HFFc6 (cell line): ENCODE results near the gene ATG16L2. TPM values are rescaled to one million over a fixed set of nuclear protein-coding genes. Genes with fewer than 3 reads are reported as not detected.
"Not testable (repeated sequence)": the region's sequence is repeated elsewhere in the genome, so short reads cannot be mapped to it uniquely, and the experiment has no call there.

ENCODE experiments used
- DNase-seq: peaks from one replicate; pipeline ENCODE4 v3.0.0-alpha.2; 2018
- H3K27ac Mint-ChIP-seq: 2 replicates; pipeline ENCODE4 v1.8.0; 2020; ENCODE audit warnings: mild to moderate bottlenecking, mixed read lengths
- H3K27me3 Mint-ChIP-seq: 2 replicates; pipeline ENCODE4 v1.8.0; 2021; ENCODE audit warnings: mild to moderate bottlenecking, moderate library complexity, mixed read lengths; ENCODE audit not compliant: insufficient read depth
- H3K36me3 Mint-ChIP-seq: 2 replicates; pipeline ENCODE4 v1.8.0; 2021; ENCODE audit warnings: low read depth, mixed read lengths
- H3K4me1 Mint-ChIP-seq: 2 replicates; pipeline ENCODE4 v1.8.0; 2020; ENCODE audit warnings: low read depth, mixed read lengths
- H3K4me3 Mint-ChIP-seq: 2 replicates; pipeline ENCODE4 v1.8.0; 2020; ENCODE audit warnings: mild to moderate bottlenecking, moderate library complexity, mixed read lengths
- H3K9me3 Mint-ChIP-seq: 2 replicates; pipeline ENCODE4 v1.8.0; 2020; ENCODE audit warnings: mild to moderate bottlenecking, mixed read lengths
- CTCF ChIP-seq: fragments of 200-600 bp; sonication (generic); IDR thresholded peaks from 2 replicates; pipeline ENCODE4 v1.5.0; 2021; ENCODE audit warnings: antibody characterized with exemption, mild to moderate bottlenecking
- total RNA-seq, 6 experiments: library from RNA; stranded (reverse); fragmentation: NEBNext Ultra II Directional; extraction: Animal tissue kit (Norgen Biotek cat#: 25700); gene quantifications; 2 replicates in 1 of 6; 3 replicates in 5 of 6; pipeline ENCODE4 v1.2.3, GENCODE V29; 2021

Gene ATG16L2
- total RNA-seq, 6 experiments from 2014 or later, result 5.4 to 9.5 (median 7.6) TPM

- H3K27me3 Mint-ChIP-seq, result no peaks in the 10 kb centered on the region
Measured at GRCh38 chr11:72850832-72851231, 36.6 kb downstream of the ATG16L2 start.

GRCh38 chr11:72851726-72852125 is 37.5 kb downstream of the ATG16L2 start:
- H3K36me3 Mint-ChIP-seq, result 0 out of 2 replicates have a peak, but pooled peaks cover 4% of the 10 kb centered on the region
- TF ChIP-seq CTCF, result no peak
- no peaks in the 10 kb centered on the region for H3K9me3 Mint-ChIP-seq
- H3K4me3 Mint-ChIP-seq, result no peak overlapping the region
- H3K4me1 Mint-ChIP-seq, result peaks cover 12% of the 10 kb centered on the region
- no peaks in the 10 kb centered on the region for H3K27me3 Mint-ChIP-seq
- no peak for DNase-seq
- no peak overlapping the region for H3K27ac Mint-ChIP-seq

More at GRCh38 chr11:72850832-72851231, 36.6 kb downstream of the ATG16L2 start:
- Mint-ChIP-seq H3K9me3 (no peaks in the 10 kb centered on the region), H3K4me1 (peaks cover 9% of the 10 kb centered on the region; the same call in 1 of the 2 replicates), H3K4me3 (no peak overlapping the region), H3K36me3 (peaks cover 5% of the 10 kb centered on the region; the same call in 1 of the 2 replicates), H3K27ac (no peak overlapping the region)
- DNase-seq, result no peak
- TF ChIP-seq CTCF, result no peak

- no peaks in the 10 kb centered on the region for H3K27me3 Mint-ChIP-seq
- H3K36me3 Mint-ChIP-seq, result peaks cover 16% of the 10 kb centered on the region
- H3K4me1 Mint-ChIP-seq, result peaks cover 35% of the 10 kb centered on the region
- no peak for DNase-seq
- no peak for TF ChIP-seq CTCF
- H3K9me3 Mint-ChIP-seq, result no peaks in the 10 kb centered on the region
- H3K4me3 Mint-ChIP-seq, result no peak overlapping the region
- H3K27ac Mint-ChIP-seq, result no peak overlapping the region
Measured at GRCh38 chr11:72856065-72856464, 41.9 kb downstream of the ATG16L2 start.

GRCh38 chr11:72856551-72857345 is 42.5 kb downstream of the ATG16L2 start:
- peak; percentile 11 for DNase-seq

GRCh38 chr11:72858267-72858666 is 44.1 kb downstream of the ATG16L2 start:
- Mint-ChIP-seq H3K36me3 (peaks cover 16% of the 10 kb centered on the region), H3K4me1 (peaks cover 30% of the 10 kb centered on the region), H3K27ac (peak overlapping the region; percentile 58)
- not testable (repeated sequence) for H3K9me3 Mint-ChIP-seq, DNase-seq, H3K27me3 Mint-ChIP-seq, H3K4me3 Mint-ChIP-seq

More at GRCh38 chr11:72856551-72857345, 42.5 kb downstream of the ATG16L2 start:
- Mint-ChIP-seq H3K36me3 (peaks cover 16% of the 10 kb centered on the region), H3K4me3 (no peak overlapping the region), H3K4me1 (peaks cover 33% of the 10 kb centered on the region), H3K9me3 (no peaks in the 10 kb centered on the region), H3K27ac (peak overlapping the region; percentile 57), H3K27me3 (no peaks in the 10 kb centered on the region)
- no peak for TF ChIP-seq CTCF

GRCh38 chr11:72859126-72859525 is 44.9 kb downstream of the ATG16L2 start:
- peak; percentile 31 for DNase-seq
- H3K4me3 Mint-ChIP-seq, result no peak overlapping the region
- peaks cover 38% of the 10 kb centered on the region for H3K4me1 Mint-ChIP-seq
- no peaks in the 10 kb centered on the region for H3K27me3 Mint-ChIP-seq
- H3K9me3 Mint-ChIP-seq, result no peaks in the 10 kb centered on the region
- peak overlapping the region; percentile 58 for H3K27ac Mint-ChIP-seq
- no peak for TF ChIP-seq CTCF
- H3K36me3 Mint-ChIP-seq, result peaks cover 16% of the 10 kb centered on the region
